NCI-H526 treated with DMSO at 0.1 percent for 48 hours (cell line): ENCODE results near the gene ZNF593.

Source experiments
- DNase-seq: peaks from one replicate; lab custom pipeline; 2025; lab: John Stamatoyannopoulos, UW

ZNF593 gene

DNA sequence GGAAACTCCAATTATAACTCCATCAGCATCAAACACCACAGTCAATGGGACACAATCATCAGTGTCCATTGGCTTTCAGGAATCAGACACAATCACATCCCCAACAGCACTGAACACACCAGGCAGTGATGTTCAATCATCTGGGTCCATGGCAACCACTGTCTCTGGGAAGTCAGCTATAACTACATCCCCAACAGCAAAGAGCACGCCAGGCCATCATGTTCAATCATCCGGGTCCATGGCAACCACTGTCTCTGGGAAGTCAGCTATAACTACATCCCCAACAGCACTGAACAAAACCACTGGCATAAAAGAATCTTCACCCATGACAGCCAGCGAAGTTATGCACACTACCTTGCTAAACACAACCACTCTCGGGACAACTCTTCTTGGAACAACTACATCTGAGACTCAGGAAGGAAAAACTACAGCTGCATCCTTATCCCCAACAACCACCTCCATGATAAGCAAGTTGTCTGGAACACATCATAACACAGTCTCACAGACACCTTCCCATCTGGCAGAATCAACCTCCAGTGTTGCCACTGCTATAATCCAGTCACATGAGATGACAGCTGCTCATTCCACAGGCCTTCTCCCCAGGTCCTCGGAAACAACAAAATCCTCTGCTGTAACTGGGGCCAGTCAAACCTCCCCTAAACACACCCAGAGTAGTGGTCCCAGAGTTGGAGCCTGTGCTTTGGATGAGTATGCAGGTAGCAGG lies 40.6 kb downstream of the ZNF593 start:
- DNase-seq, result no peak

DNA sequence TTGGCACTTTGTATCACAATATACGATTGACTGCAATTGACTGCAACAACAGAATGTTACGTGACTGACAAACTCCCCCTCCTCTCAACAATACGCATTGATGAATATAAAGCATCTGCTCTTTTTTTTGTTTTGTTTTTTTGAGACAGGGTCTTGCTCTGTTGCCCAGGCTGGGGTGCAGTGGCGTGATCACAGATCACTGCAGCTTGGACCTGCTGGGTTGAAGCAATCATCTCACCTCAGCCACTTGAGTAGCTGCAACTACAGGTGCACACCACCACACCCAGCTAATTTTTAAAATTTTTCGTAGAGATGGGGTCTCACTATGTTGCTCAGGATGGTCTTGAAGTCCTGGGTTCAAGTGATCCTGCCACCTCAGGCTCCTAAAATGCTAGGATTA lies 43.0 kb downstream of the ZNF593 start:
- no peak for DNase-seq

DNA sequence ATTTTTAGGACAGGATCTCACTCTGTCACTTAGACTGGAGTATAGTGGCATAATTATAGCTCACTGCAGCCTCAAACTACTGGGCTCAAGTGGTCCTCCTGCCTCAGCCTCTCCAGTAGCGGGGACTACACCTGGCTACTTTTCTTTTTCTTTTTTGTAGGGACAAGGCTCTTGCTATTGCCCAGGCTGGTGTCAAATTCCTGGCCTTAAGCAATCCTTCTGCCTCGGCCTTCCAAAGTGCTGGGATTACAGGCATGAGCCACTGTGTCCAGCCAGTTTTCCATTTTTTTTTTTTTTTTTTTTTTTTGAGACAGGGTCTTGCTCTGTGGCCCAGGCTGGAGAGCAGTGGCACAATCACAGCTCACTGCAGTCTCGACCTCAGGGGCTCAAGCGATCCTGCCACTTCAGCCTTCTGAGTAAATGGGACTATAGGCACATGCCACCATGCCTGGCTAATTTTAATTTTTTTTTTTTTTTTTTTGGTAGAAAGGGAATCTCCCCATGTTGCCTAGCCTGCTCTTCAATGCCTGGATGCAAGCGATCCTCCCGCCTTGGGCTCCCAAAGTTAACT lies 43.7 kb downstream of the ZNF593 start:
- no peak for DNase-seq

DNA sequence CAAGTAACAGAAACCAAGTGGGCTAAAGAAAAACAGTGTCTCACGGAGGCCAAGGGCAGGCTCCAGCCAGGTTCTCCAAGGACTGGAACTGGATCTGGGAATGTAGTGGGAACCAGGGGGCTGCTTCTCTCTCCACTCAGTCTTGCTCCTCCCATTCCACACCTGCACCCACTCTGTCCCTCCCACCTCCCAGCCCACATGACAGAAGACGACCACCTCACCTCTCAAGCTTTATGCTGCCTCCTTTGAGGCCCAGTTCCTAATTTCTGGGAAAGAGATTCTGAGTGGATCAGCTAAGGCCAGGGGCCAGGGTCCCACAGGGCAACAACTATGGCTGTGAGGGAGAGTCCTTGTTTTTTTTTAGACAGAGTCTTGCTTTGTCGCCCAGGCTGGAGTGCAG lies 45.5 kb downstream of the ZNF593 start:
- no peak for DNase-seq

DNA sequence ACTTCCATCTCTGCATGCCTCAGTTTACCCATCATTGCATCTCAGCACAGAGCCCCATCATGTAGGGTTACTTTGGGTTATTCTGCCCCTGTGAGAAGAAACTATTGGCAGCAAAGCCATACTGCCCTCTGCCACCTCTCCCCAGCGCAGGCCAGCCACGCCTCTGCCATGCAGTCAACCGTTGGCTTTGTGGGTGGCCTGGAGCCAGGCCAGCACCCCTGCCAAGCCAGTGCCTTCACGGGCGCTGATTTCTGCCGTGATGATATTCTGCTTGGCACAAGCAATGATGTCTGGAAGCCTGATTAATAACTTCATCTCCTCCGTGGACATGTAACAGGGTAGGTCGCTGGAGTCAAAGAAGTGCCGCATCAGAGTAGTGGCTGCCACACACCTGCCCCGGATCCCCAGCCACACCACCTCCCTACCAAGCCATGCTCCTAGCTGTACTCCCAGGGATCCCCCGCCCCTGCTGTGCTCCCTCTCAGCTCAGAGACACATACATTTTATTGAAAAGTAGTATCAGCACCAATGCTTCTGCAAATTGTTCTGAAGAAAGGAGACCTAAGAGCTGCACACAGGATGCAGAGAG lies 49.3 kb downstream of the ZNF593 start:
- no peak for DNase-seq
